ENCODE data around the gene GDAP1L1.

GDAP1L1 gene

GRCh38 chr20:44247131-44247571 is at the start of gene GDAP1L1:
Gene GDAP1L1 (plus strand): TSS chr20:44247308. CDS start chr20:44247335, 27 bp downstream.
- H3K4me1 ChIP-seq (ENCODE audit: insufficient read depth, low read length) = no peaks in the 10 kb centered on the region
- no peak within 1 kb of the TSS for H3K27ac ChIP-seq (ENCODE audit: low read length)
- H4K20me1 ChIP-seq (ENCODE audit: insufficient read depth, low read length) = 0 out of 2 replicates have a peak, but pooled peaks cover 8% of the 10 kb centered on the region
- H3K4me2 ChIP-seq (ENCODE audit: insufficient read depth, low read length) = no peak within 1 kb of the TSS
- no peak within 1 kb of the TSS for H3K4me3 ChIP-seq (ENCODE audit: low read depth in 1 of 2, low read length in 2 of 2)
- ATAC-seq (ENCODE audit: insufficient read depth, low read depth) (no peak), DNase-seq (no peak)
- TF ChIP-seq, protein P1, sequence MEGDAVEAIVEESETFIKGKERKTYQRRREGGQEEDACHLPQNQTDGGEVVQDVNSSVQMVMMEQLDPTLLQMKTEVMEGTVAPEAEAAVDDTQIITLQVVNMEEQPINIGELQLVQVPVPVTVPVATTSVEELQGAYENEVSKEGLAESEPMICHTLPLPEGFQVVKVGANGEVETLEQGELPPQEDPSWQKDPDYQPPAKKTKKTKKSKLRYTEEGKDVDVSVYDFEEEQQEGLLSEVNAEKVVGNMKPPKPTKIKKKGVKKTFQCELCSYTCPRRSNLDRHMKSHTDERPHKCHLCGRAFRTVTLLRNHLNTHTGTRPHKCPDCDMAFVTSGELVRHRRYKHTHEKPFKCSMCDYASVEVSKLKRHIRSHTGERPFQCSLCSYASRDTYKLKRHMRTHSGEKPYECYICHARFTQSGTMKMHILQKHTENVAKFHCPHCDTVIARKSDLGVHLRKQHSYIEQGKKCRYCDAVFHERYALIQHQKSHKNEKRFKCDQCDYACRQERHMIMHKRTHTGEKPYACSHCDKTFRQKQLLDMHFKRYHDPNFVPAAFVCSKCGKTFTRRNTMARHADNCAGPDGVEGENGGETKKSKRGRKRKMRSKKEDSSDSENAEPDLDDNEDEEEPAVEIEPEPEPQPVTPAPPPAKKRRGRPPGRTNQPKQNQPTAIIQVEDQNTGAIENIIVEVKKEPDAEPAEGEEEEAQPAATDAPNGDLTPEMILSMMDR (IDR thresholded peaks at IDR 0.05; ENCODE audit: borderline replicate concordance, extremely low read depth, low read length, poor library complexity, severe bottlenecking) = no peak
- TF ChIP-seq EZH2 (IDR thresholded peaks at IDR 0.05; ENCODE audit: borderline replicate concordance, low read depth, low read length, severe bottlenecking) = no peak
- no peaks in the 10 kb centered on the region for H3K79me2 ChIP-seq (ENCODE audit: insufficient read depth, low read length)
- H2AFZ ChIP-seq (ENCODE audit: low read depth, low read length) = no peak within 1 kb of the TSS
- H3K9ac ChIP-seq (ENCODE audit: low read depth, low read length) = no peak within 1 kb of the TSS
- H3K9me3 ChIP-seq (ENCODE audit: insufficient read depth, low read length, severe bottlenecking) = no peaks in the 10 kb centered on the region
- H3K27me3 ChIP-seq (ENCODE audit: insufficient read depth, low read length, poor library complexity) = no peaks in the 10 kb centered on the region
- no peaks in the 10 kb centered on the region for H3K36me3 ChIP-seq (ENCODE audit: insufficient read depth, low read length)

GRCh38 chr20:44198872-44199271 is 48.2 kb upstream of the GDAP1L1 start:
- TF ChIP-seq, protein P1 (IDR thresholded peaks at IDR 0.05; ENCODE audit: borderline replicate concordance, extremely low read depth, low read length, poor library complexity, severe bottlenecking) = no peak
- no peak for TF ChIP-seq EZH2 (IDR thresholded peaks at IDR 0.05; ENCODE audit: borderline replicate concordance, low read depth, low read length, severe bottlenecking)
- no peak overlapping the region for H3K9ac ChIP-seq (ENCODE audit: low read depth, low read length)
- H3K9me3 ChIP-seq (ENCODE audit: insufficient read depth, low read length, severe bottlenecking) = no peaks in the 10 kb centered on the region
- no peaks in the 10 kb centered on the region; the same call in 1 of the 2 replicates for H3K4me1 ChIP-seq (ENCODE audit: insufficient read depth, low read length)
- no peaks in the 10 kb centered on the region for H3K27me3 ChIP-seq (ENCODE audit: insufficient read depth, low read length, poor library complexity)
- H3K36me3 ChIP-seq (ENCODE audit: insufficient read depth, low read length) = peaks cover 67% of the 10 kb centered on the region
- DNase-seq (peak; percentile 29), ATAC-seq (ENCODE audit: insufficient read depth, low read depth) (peak; percentile 80)
- H3K4me3 ChIP-seq (ENCODE audit: low read depth in 1 of 2, low read length in 2 of 2) = no peak overlapping the region
- peaks cover 21% of the 10 kb centered on the region for H3K79me2 ChIP-seq (ENCODE audit: insufficient read depth, low read length)
- H3K4me2 ChIP-seq (ENCODE audit: insufficient read depth, low read length) = no peak overlapping the region
- no peak overlapping the region for H2AFZ ChIP-seq (ENCODE audit: low read depth, low read length)
- peaks cover 28% of the 10 kb centered on the region for H4K20me1 ChIP-seq (ENCODE audit: insufficient read depth, low read length)
- H3K27ac ChIP-seq (ENCODE audit: low read length) = no peak overlapping the region

GRCh38 chr20:44199877-44200276 is 47.2 kb upstream of the GDAP1L1 start:
- Histone ChIP-seq H4K20me1 (ENCODE audit: insufficient read depth, low read length) (peaks cover 31% of the 10 kb centered on the region), H3K9me3 (ENCODE audit: insufficient read depth, low read length, severe bottlenecking) (no peaks in the 10 kb centered on the region), H3K79me2 (ENCODE audit: insufficient read depth, low read length) (peaks cover 30% of the 10 kb centered on the region), H3K27ac (ENCODE audit: low read length) (no peak overlapping the region), H3K4me1 (ENCODE audit: insufficient read depth, low read length) (no peaks in the 10 kb centered on the region; the same call in 1 of the 2 replicates), H3K36me3 (ENCODE audit: insufficient read depth, low read length) (peaks cover 75% of the 10 kb centered on the region), H2AFZ (ENCODE audit: low read depth, low read length) (no peak overlapping the region), H3K27me3 (ENCODE audit: insufficient read depth, low read length, poor library complexity) (no peaks in the 10 kb centered on the region), H3K4me2 (ENCODE audit: insufficient read depth, low read length) (no peak overlapping the region), H3K9ac (ENCODE audit: low read depth, low read length) (no peak overlapping the region), H3K4me3 (ENCODE audit: low read depth in 1 of 2, low read length in 2 of 2) (no peak overlapping the region)
- DNase-seq (no peak), ATAC-seq (ENCODE audit: insufficient read depth, low read depth) (no peak)
- TF ChIP-seq, protein P1 (IDR thresholded peaks at IDR 0.05; ENCODE audit: borderline replicate concordance, extremely low read depth, low read length, poor library complexity, severe bottlenecking) = no peak
- no peak for TF ChIP-seq EZH2 (IDR thresholded peaks at IDR 0.05; ENCODE audit: borderline replicate concordance, low read depth, low read length, severe bottlenecking)
